ENCODE results near the gene SSBP3. TPM values are rescaled to one million over a fixed set of nuclear protein-coding genes. Genes with fewer than 3 reads are reported as not detected.
"Not testable (repeated sequence)": the region's sequence is repeated elsewhere in the genome, so short reads cannot be mapped to it uniquely, and the experiment has no call there.

The SSBP3 gene
- total and polyA plus RNA-seq, 2 experiments from 2014 or later = 47.4 to 68.6 TPM

DNA sequence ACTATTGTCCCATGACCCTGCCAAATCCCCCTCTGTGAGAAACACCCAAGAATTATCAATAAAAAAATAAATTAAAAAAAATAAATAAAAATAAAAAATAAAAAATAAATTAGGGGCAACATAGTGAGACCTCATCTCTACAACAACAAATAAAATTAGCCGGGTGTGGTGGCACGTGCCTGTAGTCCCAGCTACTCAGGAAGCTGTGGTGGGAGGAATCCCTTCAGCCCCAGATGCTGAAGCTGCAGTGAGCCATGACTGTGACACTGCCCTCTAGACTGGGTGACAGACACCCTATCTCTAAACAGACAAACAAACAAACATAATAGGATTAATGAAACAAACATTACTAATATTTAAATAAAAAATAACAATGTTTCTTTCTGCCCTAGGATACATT is 171.9 kb downstream of the SSBP3 start:
- Histone ChIP-seq H3K4me3 (no peak overlapping the region), H3K79me2 (replicated peaks; ENCODE audit: insufficient read depth) (no peaks in the 10 kb centered on the region), H3K27me3 (ENCODE audit: insufficient read depth) (no peaks in the 10 kb centered on the region), H3K4me1 (ENCODE audit: insufficient read depth) (no peaks in the 10 kb centered on the region), H3K9me2 (ENCODE audit: insufficient read depth) (no peaks in the 10 kb centered on the region), H3K36me3 (ENCODE audit: insufficient read depth) (peaks cover 7% of the 10 kb centered on the region), H2AFZ (no peak overlapping the region), H3K27ac (ENCODE audit: low read depth) (no peak overlapping the region), H4K20me1 (replicated peaks; ENCODE audit: insufficient read depth) (no peaks in the 10 kb centered on the region; the same call in 1 of the 2 replicates), H3K4me2 (no peak overlapping the region), H3F3A (replicated peaks; ENCODE audit: low read depth) (0 out of 2 replicates have a peak, but pooled peaks cover 5% of the 10 kb centered on the region)
- Mint-ChIP-seq H3K4me3 (no peak overlapping the region), H3K4me1 (peaks cover 6% of the 10 kb centered on the region; the same call in 2 of the 3 replicates), H3K27me3 (ENCODE audit: insufficient read depth, low read depth, poor library complexity) (peaks cover 2% of the 10 kb centered on the region), H3K9me3 (peaks cover 14% of the 10 kb centered on the region), H3K27ac (no peak overlapping the region), H3K36me3 (ENCODE audit: low read depth) (peaks cover 68% of the 10 kb centered on the region)
- DNase-seq (ENCODE audit: low spot score) (no peak), ATAC-seq (no peak)
- TF ChIP-seq EZH2 (IDR thresholded peaks at IDR 0.05; ENCODE audit: low read depth, unreplicated experiment) (no peak), POLR2AphosphoS5 (IDR thresholded peaks at IDR 0.05; ENCODE audit: low read depth) (no peak), ZNF114 (CRISPR knock-in tag; IDR thresholded peaks at IDR 0.05) (no peak), ZNF462 (CRISPR knock-in tag; IDR thresholded peaks at IDR 0.05) (no peak), JUNB (IDR thresholded peaks at IDR 0.05; ENCODE audit: unreplicated experiment) (no peak)

GRCh38 chr1:54233196-54233595 is 173.0 kb downstream of the SSBP3 start:
- H3K4me3 ChIP-seq; H3K4me3 Mint-ChIP-seq; H3K79me2 ChIP-seq (replicated peaks; ENCODE audit: insufficient read depth); H2AFZ ChIP-seq; H3K4me1 ChIP-seq (ENCODE audit: insufficient read depth); H3K27me3 Mint-ChIP-seq (ENCODE audit: insufficient read depth, low read depth, poor library complexity); H3K9me2 ChIP-seq (ENCODE audit: insufficient read depth); DNase-seq (ENCODE audit: low spot score); H3K4me2 ChIP-seq; H3K27me3 ChIP-seq (ENCODE audit: insufficient read depth); ATAC-seq; H3F3A ChIP-seq (replicated peaks; ENCODE audit: low read depth); H4K20me1 ChIP-seq (replicated peaks; ENCODE audit: insufficient read depth); H3K27ac ChIP-seq (ENCODE audit: low read depth); H3K36me3 ChIP-seq (ENCODE audit: insufficient read depth); H3K27ac Mint-ChIP-seq: not testable (repeated sequence)
- peaks cover 12% of the 10 kb centered on the region for H3K4me1 Mint-ChIP-seq
- H3K9me3 Mint-ChIP-seq = peaks cover 14% of the 10 kb centered on the region
- peaks cover 60% of the 10 kb centered on the region for H3K36me3 Mint-ChIP-seq (ENCODE audit: low read depth)
